ENCODE data around the gene PCBP3.
"Not testable (repeated sequence)": the region's sequence is repeated elsewhere in the genome, so short reads cannot be mapped to it uniquely, and the experiment has no call there.

Gene PCBP3

DNA sequence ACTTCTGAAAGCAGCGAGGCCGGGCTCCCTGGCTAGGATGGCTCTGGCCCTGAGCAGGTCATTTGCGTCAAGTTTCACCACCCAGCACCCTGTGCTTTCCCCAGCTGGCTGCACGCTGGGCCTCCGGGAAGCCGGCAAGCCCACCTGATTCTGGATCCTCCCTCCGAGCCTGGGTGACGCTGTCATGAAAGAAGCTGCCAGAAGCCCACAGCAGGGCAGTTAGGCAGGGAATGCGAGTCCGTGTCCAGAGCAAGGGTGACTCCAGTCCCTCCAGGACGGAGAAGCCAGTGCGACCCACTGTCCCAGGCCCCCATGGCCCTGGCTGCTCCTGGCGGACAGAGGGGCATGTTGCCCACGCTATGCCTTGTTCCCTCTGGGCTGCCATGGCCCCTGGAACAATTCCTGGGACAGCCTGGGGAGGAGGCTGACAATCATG, 44.4 kb upstream of the PCBP3 start:
- H3K4me3 ChIP-seq (ENCODE audit: control insufficient read depth, low read depth, low read length), result no peak overlapping the region
- TF ChIP-seq, protein P1, sequence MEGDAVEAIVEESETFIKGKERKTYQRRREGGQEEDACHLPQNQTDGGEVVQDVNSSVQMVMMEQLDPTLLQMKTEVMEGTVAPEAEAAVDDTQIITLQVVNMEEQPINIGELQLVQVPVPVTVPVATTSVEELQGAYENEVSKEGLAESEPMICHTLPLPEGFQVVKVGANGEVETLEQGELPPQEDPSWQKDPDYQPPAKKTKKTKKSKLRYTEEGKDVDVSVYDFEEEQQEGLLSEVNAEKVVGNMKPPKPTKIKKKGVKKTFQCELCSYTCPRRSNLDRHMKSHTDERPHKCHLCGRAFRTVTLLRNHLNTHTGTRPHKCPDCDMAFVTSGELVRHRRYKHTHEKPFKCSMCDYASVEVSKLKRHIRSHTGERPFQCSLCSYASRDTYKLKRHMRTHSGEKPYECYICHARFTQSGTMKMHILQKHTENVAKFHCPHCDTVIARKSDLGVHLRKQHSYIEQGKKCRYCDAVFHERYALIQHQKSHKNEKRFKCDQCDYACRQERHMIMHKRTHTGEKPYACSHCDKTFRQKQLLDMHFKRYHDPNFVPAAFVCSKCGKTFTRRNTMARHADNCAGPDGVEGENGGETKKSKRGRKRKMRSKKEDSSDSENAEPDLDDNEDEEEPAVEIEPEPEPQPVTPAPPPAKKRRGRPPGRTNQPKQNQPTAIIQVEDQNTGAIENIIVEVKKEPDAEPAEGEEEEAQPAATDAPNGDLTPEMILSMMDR (conservative IDR thresholded peaks at IDR 0.05; ENCODE audit: control insufficient read depth, insufficient read depth, low read depth, low read length), result no peak
- DNase-seq (ENCODE audit: low read depth), result no peak

DNA sequence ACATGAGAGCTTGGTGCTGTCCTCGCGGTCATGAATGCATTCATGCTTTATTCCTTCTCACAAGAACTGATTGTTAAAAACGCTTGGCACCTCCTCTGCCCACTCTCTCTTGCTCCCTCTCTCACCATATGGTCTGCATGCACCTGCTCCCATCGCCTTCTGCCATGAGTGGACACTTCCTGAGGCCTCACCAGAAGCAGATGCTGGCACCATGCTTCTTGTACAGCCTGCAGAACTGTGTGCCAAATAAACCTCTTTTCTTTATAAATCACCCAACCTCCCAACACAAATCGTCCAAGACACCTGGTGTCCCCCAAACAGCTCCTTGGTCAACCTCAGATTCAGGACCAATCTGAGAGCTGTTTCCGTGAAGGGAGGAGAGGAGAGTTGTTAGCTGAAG, 43.3 kb upstream of the PCBP3 start:
- TF ChIP-seq, protein P1 (conservative IDR thresholded peaks at IDR 0.05; ENCODE audit: control insufficient read depth, insufficient read depth, low read depth, low read length), result no peak
- no peak overlapping the region for H3K4me3 ChIP-seq (ENCODE audit: control insufficient read depth, low read depth, low read length)
- DNase-seq (ENCODE audit: low read depth), result no peak

DNA sequence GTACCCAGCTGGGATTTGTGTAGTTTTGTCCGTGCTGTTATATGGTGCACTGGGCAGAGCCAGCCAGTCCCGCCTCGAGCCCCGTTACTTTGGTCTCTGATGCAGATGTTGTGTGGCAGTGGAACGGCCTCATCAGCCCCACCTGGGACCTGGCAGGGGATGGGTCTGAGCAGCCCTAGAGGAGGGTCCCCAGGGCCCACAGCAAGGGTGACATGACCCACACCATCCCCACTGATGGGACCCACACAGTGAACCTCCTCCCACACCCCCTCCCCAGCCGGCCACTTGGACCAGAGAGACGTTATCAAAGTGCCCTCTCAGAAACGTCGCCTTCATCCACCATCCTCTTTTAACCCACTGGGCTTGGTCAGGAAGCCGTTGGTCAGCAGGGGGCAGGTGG, 42.0 kb upstream of the PCBP3 start:
- H3K4me3 ChIP-seq (ENCODE audit: control insufficient read depth, low read depth, low read length), result no peak overlapping the region
- no peak for DNase-seq (ENCODE audit: low read depth)
- TF ChIP-seq, protein P1 (conservative IDR thresholded peaks at IDR 0.05; ENCODE audit: control insufficient read depth, insufficient read depth, low read depth, low read length), result no peak

DNA sequence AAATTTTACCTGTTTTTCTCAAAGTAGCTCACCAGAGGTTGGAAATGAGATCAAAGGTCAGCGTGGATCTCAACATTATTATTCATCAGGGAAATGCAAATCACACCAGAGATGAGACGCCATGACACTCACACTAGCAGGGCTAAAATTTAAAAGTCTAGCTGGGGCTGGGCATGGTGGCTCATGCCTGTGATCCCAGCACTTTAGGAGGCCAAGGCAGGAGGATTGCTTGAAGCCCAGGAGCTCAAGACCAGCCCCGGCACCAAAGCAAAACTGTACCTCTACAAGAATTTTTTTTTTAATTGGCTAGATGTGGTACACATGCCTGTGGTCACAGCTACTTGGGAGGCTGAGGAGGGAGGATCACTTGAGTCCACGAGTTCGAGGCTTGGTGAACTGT, 41.4 kb upstream of the PCBP3 start:
- DNase-seq (ENCODE audit: low read depth), result no peak
- TF ChIP-seq, protein P1 (conservative IDR thresholded peaks at IDR 0.05; ENCODE audit: control insufficient read depth, insufficient read depth, low read depth, low read length), result no peak
- H3K4me3 ChIP-seq (ENCODE audit: control insufficient read depth, low read depth, low read length), result no peak overlapping the region

GRCh38 chr21:45603481-45603880, 40.0 kb upstream of the PCBP3 start:
- H3K4me3 ChIP-seq (ENCODE audit: control insufficient read depth, low read depth, low read length), result no peak overlapping the region
- no peak for DNase-seq (ENCODE audit: low read depth)
- TF ChIP-seq, protein P1 (conservative IDR thresholded peaks at IDR 0.05; ENCODE audit: control insufficient read depth, insufficient read depth, low read depth, low read length), result no peak

- H3K4me3 ChIP-seq (ENCODE audit: control insufficient read depth, low read depth, low read length); DNase-seq (ENCODE audit: low read depth): not testable (repeated sequence)
These were observed 38.8 kb upstream of the PCBP3 start for GRCh38 chr21:45604681-45605080.

DNA sequence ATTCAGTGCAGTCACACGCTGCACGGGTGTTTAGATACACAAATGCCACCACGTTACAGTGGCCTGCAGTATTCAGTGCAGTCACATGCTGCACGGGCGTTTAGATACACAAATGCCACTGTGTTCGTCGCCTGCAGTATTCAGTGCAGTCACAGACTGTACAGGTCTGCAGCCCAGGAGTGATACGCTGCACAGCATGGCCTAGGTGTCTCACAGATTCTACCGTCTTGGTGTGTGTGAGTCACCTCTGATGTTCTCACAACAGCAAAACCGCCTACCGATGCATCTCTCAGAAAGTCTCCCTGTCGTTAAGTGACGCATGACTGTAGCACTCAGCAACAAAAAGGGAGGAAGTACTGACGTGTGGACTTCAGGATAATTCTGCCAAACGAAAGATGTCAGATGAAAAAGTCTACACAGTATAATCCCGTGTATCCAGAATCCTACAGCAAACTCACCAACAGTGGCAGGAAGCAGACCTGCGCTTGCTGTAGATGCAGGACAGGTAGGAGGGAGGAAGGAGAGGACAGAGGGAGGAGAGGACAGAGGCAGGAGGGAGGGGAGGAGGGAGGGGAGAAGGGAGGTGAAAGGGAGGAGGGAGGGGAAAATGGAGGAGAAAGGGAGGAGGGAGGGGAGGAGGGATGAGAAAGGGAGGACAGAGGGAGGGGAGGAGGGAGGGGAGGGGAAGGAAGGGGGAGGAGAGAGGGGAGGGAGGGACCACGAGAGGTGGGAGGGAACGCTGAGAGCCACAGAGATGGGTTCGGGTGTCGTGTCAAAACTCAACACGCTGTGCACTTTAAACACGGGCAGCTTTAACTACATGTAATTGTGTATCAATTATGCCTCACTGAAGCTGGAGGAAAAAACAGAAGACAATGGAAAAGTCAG, 36.3 kb upstream of the PCBP3 start:
- TF ChIP-seq, protein P1 (conservative IDR thresholded peaks at IDR 0.05; ENCODE audit: control insufficient read depth, insufficient read depth, low read depth, low read length), result no peak
- DNase-seq (ENCODE audit: low read depth), result peak; percentile 58
- H3K4me3 ChIP-seq (ENCODE audit: control insufficient read depth, low read depth, low read length), result no peak overlapping the region
